T-helper 17 cell (primary cell): ENCODE measurements around the gene API5. TPM values are rescaled to one million over a fixed set of nuclear protein-coding genes. Genes with fewer than 3 reads are reported as not detected.
"Not testable (repeated sequence)": the region's sequence is repeated elsewhere in the genome, so short reads cannot be mapped to it uniquely, and the experiment has no call there.

ENCODE experiments used
- ATAC-seq: fragments of 150-1000 bp; cut with Tn5 transposase; 2 replicates; pipeline ENCODE4 v1.10.0; 2021; ENCODE audit warnings: mild to moderate bottlenecking, moderate library complexity
- DNase-seq, 3 donors: peaks; one replicate each; pipeline versions ENCODE4 v3.0.0 to v3.0.0-alpha.2; 2020 to 2021
- H3K9me3 ChIP-seq: one replicate; pipeline ENCODE4 v1.7.0; 2013; ENCODE audit warnings: low read length, mild to moderate bottlenecking; ENCODE audit not compliant: control insufficient read depth, poor library complexity, severe bottlenecking
- H3K27ac Mint-ChIP-seq: one replicate; pipeline ENCODE4 v1.8.0; 2022; ENCODE audit warnings: mild to moderate bottlenecking, moderate library complexity, mixed read lengths
- H3K27me3 Mint-ChIP-seq: one replicate; pipeline ENCODE4 v1.8.0; 2022; ENCODE audit warnings: mixed read lengths
- H3K36me3 Mint-ChIP-seq: one replicate; pipeline ENCODE4 v1.8.0; 2022; ENCODE audit warnings: low read depth, mixed read lengths
- H3K4me1 Mint-ChIP-seq: one replicate; pipeline ENCODE4 v1.8.0; 2022; ENCODE audit warnings: mild to moderate bottlenecking, mixed read lengths
- H3K4me3 Mint-ChIP-seq: one replicate; pipeline ENCODE4 v1.8.0; 2022; ENCODE audit warnings: mild to moderate bottlenecking, moderate library complexity, mixed read lengths
- total RNA-seq, 4 donors: library from RNA in 2 of 4; stranded (reverse) in 2 of 4; gene quantifications; one replicate each; pipeline ENCODE4 v1.2.3 and lab custom pipeline; 2022 to 2026

The API5 gene
- total RNA-seq, 2 donors from 2014 or later, result 67.4 to 71.7 TPM

GRCh38 chr11:43327987-43328386, 16.2 kb downstream of the API5 start:
- Mint-ChIP-seq H3K4me3 (no peak overlapping the region), H3K36me3 (peaks cover 11% of the 10 kb centered on the region), H3K27me3 (no peaks in the 10 kb centered on the region), H3K4me1 (peaks cover 12% of the 10 kb centered on the region), H3K27ac (no peak overlapping the region)
- ATAC-seq (no peak), DNase-seq (no peak)
- H3K9me3 ChIP-seq, result no peaks in the 10 kb centered on the region

DNA sequence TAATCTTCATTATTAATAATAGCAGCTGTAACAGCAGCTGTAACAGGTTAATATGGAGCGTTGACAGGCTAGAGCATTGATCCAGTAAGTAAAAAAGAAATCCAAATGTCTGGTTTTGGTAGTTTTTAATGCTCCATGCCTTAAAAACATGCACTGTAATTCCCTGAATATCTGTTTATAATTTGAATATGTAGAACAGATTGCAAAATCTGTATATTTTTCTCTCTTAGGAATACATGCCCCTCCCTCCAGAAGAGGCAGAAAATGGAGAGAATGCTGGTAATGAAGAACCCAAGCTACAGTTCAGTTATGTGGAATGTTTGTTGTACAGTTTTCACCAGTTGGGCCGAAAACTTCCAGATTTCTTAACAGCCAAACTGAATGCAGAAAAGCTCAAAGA, 16.7 kb downstream of the API5 start:
- Mint-ChIP-seq H3K27me3 (no peaks in the 10 kb centered on the region), H3K36me3 (peaks cover 11% of the 10 kb centered on the region), H3K27ac (no peak overlapping the region), H3K4me3 (no peak overlapping the region), H3K4me1 (peaks cover 12% of the 10 kb centered on the region)
- ATAC-seq, result no peak
- no peak for DNase-seq
- no peaks in the 10 kb centered on the region for H3K9me3 ChIP-seq

- no peaks in the 10 kb centered on the region for H3K27me3 Mint-ChIP-seq
- ATAC-seq (no peak), DNase-seq (no peak)
- no peak overlapping the region for H3K27ac Mint-ChIP-seq
- H3K4me3 Mint-ChIP-seq, result no peak overlapping the region
- no peaks in the 10 kb centered on the region for H3K36me3 Mint-ChIP-seq
- no peaks in the 10 kb centered on the region for H3K9me3 ChIP-seq
- no peaks in the 10 kb centered on the region for H3K4me1 Mint-ChIP-seq
Measured at GRCh38 chr11:43341159-43341558, 29.4 kb downstream of the API5 start.

- H3K36me3 Mint-ChIP-seq, DNase-seq, H3K9me3 ChIP-seq, H3K27ac Mint-ChIP-seq, H3K4me1 Mint-ChIP-seq, H3K4me3 Mint-ChIP-seq, H3K27me3 Mint-ChIP-seq, ATAC-seq: not testable (repeated sequence)
Measured at GRCh38 chr11:43351426-43351825, 39.6 kb downstream of the API5 start.

DNA sequence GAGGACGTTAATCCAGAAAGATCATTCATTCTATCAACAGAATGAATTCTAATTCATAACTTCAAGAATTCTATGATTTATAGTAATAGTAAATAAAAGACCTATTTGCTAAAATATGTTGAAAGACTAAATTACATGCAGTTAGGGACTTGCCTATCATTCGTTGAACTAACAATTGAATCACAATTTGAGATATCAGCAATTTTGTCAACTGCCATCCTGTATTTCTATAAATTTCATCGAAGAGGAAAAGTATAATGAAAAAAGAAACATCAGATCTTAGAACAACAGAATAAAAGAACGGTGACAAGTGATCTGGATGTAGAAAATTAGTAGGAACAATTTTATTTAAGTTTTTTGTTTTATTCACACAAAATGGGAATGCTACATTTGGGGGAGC, 42.5 kb downstream of the API5 start:
- DNase-seq, result no peak
- peaks cover 3% of the 10 kb centered on the region for H3K36me3 Mint-ChIP-seq
- no peak overlapping the region for H3K27ac Mint-ChIP-seq
- no peak for ATAC-seq
- H3K4me3 Mint-ChIP-seq, result no peak overlapping the region
- H3K27me3 Mint-ChIP-seq, result no peaks in the 10 kb centered on the region
- H3K4me1 Mint-ChIP-seq, result peaks cover 11% of the 10 kb centered on the region
- H3K9me3 ChIP-seq, result no peaks in the 10 kb centered on the region

GRCh38 chr11:43356336-43356735, 44.5 kb downstream of the API5 start:
- Mint-ChIP-seq H3K4me3 (peak overlapping the region; percentile 49), H3K27me3 (no peaks in the 10 kb centered on the region), H3K36me3 (peaks cover 3% of the 10 kb centered on the region), H3K4me1 (peaks cover 27% of the 10 kb centered on the region), H3K27ac (no peak overlapping the region)
- DNase-seq, result no peak
- no peaks in the 10 kb centered on the region for H3K9me3 ChIP-seq
- no peak for ATAC-seq

- no peaks in the 10 kb centered on the region for H3K9me3 ChIP-seq
- DNase-seq (no peak), ATAC-seq (peak; percentile 3)
- H3K36me3 Mint-ChIP-seq, result no peaks in the 10 kb centered on the region
- peak overlapping the region; percentile 99 for H3K4me3 Mint-ChIP-seq
- peaks cover 29% of the 10 kb centered on the region for H3K4me1 Mint-ChIP-seq
- no peaks in the 10 kb centered on the region for H3K27me3 Mint-ChIP-seq
- peak overlapping the region; percentile 95 for H3K27ac Mint-ChIP-seq
Measured at GRCh38 chr11:43358279-43358800, 46.5 kb downstream of the API5 start.

DNA sequence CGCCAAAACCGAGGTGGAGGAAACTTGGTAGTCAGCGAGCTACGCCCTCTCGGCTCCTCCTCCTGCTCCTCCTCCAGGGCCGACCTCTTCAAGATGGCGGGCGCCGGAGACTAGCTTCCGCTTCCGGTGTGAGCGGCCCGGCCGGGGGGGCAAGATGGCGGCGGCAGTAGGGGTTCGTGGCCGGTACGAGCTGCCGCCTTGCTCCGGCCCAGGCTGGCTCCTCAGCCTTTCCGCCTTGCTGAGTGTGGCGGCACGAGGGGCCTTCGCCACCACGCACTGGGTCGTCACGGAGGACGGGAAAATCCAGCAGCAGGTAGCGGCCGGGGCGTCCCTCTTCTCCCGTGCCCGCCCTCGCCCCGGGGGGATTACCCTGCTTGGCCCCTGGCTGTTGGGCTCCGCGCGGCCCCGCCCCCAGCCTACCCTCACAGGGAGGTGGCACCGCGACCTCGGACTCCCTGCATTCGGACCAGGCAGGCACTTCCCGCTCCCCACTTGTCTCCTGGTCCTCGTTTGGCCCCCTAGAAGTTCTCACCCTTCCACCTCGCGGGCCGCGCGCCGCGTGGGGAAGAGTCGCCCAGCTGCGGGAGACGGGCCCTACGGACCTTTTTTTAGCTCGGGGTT, 47.1 kb downstream of the API5 start, which contains the start of gene TTC17:
Gene TTC17, plus strand, starts transcription at position 120 of the 621 bp plus-strand sequence. Its CDS starts 35 bp downstream, at position 155.
- no peaks in the 10 kb centered on the region for H3K27me3 Mint-ChIP-seq
- no peaks in the 10 kb centered on the region for H3K36me3 Mint-ChIP-seq
- H3K27ac Mint-ChIP-seq, result peak within 1 kb of the TSS; percentile 95
- H3K4me1 Mint-ChIP-seq, result peaks cover 29% of the 10 kb centered on the region
- ATAC-seq, result peak; percentile 97
- H3K9me3 ChIP-seq, result no peaks in the 10 kb centered on the region
- peak; percentile 85 to 89 (median 89) for DNase-seq
- peak within 1 kb of the TSS; percentile 99 for H3K4me3 Mint-ChIP-seq

DNA sequence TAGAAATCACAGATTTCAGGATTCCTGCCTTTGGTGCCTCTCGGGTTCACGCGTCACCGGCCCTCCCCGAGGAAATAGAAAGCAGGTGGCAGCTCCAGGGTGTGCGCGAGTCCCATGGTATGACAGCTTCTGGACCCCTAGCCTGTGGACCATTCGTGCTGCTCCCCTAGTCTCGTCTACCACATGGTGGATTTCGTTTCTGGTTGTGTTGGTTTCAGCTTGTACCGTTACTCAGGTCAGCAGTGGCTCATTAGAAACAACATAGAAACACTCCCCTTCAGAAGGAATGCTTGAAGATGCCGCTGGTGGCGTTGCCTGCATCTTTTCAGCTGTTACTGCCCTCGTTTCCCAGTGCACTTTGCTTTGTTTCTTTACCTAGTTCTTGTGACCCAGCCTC, 47.6 kb downstream of the API5 start:
- Mint-ChIP-seq H3K27ac (peak overlapping the region; percentile 95), H3K4me1 (peaks cover 29% of the 10 kb centered on the region), H3K36me3 (no peaks in the 10 kb centered on the region), H3K4me3 (peak overlapping the region; percentile 99), H3K27me3 (no peaks in the 10 kb centered on the region)
- no peak for DNase-seq
- ATAC-seq, result peak; percentile 38
- no peaks in the 10 kb centered on the region for H3K9me3 ChIP-seq

GRCh38 chr11:43360361-43361032, 48.7 kb downstream of the API5 start:
- DNase-seq, result no peak
- Mint-ChIP-seq H3K4me1 (peaks cover 29% of the 10 kb centered on the region), H3K27me3 (no peaks in the 10 kb centered on the region)

GRCh38 chr11:43366677-43367076, 54.9 kb downstream of the API5 start:
- Mint-ChIP-seq H3K36me3 (peaks cover 3% of the 10 kb centered on the region), H3K27me3 (no peaks in the 10 kb centered on the region)

More at GRCh38 chr11:43360361-43361032, 48.7 kb downstream of the API5 start:
- no peaks in the 10 kb centered on the region for H3K9me3 ChIP-seq
- Mint-ChIP-seq H3K27ac (peak overlapping the region; percentile 95), H3K36me3 (no peaks in the 10 kb centered on the region), H3K4me3 (peak overlapping the region; percentile 99)
- no peak for ATAC-seq

GRCh38 chr11:43367382-43368178, 55.8 kb downstream of the API5 start:
- peak overlapping the region; percentile 50 for H3K4me3 Mint-ChIP-seq
- peaks cover 3% of the 10 kb centered on the region for H3K36me3 Mint-ChIP-seq
- H3K9me3 ChIP-seq, result no peaks in the 10 kb centered on the region
- peaks cover 28% of the 10 kb centered on the region for H3K4me1 Mint-ChIP-seq
- peak overlapping the region; percentile 81 for H3K27ac Mint-ChIP-seq
- ATAC-seq (no peak), DNase-seq (no peak)
- no peaks in the 10 kb centered on the region for H3K27me3 Mint-ChIP-seq

More at GRCh38 chr11:43366677-43367076, 54.9 kb downstream of the API5 start:
- Mint-ChIP-seq H3K4me1 (peaks cover 28% of the 10 kb centered on the region), H3K27ac (no peak overlapping the region), H3K4me3 (no peak overlapping the region)
- ATAC-seq, result no peak
- no peak for DNase-seq
- no peaks in the 10 kb centered on the region for H3K9me3 ChIP-seq

DNA sequence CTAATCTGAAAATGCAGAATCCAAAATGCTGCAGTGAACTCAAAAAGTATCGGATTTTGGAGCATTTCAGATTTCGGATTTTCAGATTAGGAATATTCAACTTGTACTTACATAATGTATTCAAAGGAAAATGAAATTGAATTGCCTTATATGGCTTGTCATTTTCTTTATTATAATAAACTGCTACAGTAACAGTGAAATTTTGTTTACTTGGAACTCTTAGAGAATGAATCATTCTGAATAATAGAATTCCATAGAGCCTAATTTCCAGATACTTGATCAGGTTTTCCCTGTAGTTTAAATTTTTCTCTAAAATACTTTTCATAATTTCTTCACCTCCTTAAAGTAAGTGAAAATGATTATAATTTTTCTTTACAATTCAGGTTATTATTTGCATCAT, 64.3 kb downstream of the API5 start:
- DNase-seq, result no peak
- Mint-ChIP-seq H3K4me3 (no peak overlapping the region), H3K36me3 (no peaks in the 10 kb centered on the region), H3K27ac (no peak overlapping the region), H3K27me3 (no peaks in the 10 kb centered on the region), H3K4me1 (peaks cover 14% of the 10 kb centered on the region)
- ATAC-seq, result no peak
- H3K9me3 ChIP-seq, result no peaks in the 10 kb centered on the region
